GM20431 (cell line): ENCODE results near the gene LGSN.
"Not testable (repeated sequence)": the region's sequence is repeated elsewhere in the genome, so short reads cannot be mapped to it uniquely, and the experiment has no call there.

ENCODE experiments used
- in situ Hi-C: fragments of 300-500 bp; cut with MseI, MboI; formaldehyde crosslinking; loops from one replicate; pipeline ENCODE4 v1.15.0; 2020; ENCODE audit warnings: low sequenced_read_pairs; ENCODE audit not compliant: unreplicated experiment

LGSN gene

GRCh38 chr6:63249875-63250482 is 69.8 kb downstream of the LGSN start:
- in situ Hi-C loops, result no loop called here

GRCh38 chr6:63246581-63246980 is 73.2 kb downstream of the LGSN start:
- in situ Hi-C loops, result no loop called here

- in situ Hi-C loops, result no loop called here
Observed at GRCh38 chr6:63245909-63246308, 73.9 kb downstream of the LGSN start.

GRCh38 chr6:63245420-63245819 is 74.4 kb downstream of the LGSN start:
- in situ Hi-C loops, result no loop called here

GRCh38 chr6:63236398-63236817 is 83.4 kb downstream of the LGSN start:
- in situ Hi-C loops, result no loop called here

GRCh38 chr6:63230511-63230910 is 89.3 kb downstream of the LGSN start:
- in situ Hi-C loops, result not testable (repeated sequence)

GRCh38 chr6:63230027-63230426 is 89.8 kb downstream of the LGSN start:
- in situ Hi-C loops, result not testable (repeated sequence)

- in situ Hi-C loops, result not testable (repeated sequence)
Observed at GRCh38 chr6:63227928-63228894, 91.6 kb downstream of the LGSN start.

GRCh38 chr6:63225987-63226386 is 93.8 kb downstream of the LGSN start:
- in situ Hi-C loops, result not testable (repeated sequence)
